NCI-H2171 (cell line): ENCODE measurements around the gene ORAI3.

Source experiments
- DNase-seq: peaks from one replicate; lab custom pipeline; 2025; lab: John Stamatoyannopoulos, UW

The ORAI3 gene

GRCh38 chr16:30947859-30948666, 805 bp upstream of the ORAI3 start:
- DNase-seq: peak; percentile 53

DNA sequence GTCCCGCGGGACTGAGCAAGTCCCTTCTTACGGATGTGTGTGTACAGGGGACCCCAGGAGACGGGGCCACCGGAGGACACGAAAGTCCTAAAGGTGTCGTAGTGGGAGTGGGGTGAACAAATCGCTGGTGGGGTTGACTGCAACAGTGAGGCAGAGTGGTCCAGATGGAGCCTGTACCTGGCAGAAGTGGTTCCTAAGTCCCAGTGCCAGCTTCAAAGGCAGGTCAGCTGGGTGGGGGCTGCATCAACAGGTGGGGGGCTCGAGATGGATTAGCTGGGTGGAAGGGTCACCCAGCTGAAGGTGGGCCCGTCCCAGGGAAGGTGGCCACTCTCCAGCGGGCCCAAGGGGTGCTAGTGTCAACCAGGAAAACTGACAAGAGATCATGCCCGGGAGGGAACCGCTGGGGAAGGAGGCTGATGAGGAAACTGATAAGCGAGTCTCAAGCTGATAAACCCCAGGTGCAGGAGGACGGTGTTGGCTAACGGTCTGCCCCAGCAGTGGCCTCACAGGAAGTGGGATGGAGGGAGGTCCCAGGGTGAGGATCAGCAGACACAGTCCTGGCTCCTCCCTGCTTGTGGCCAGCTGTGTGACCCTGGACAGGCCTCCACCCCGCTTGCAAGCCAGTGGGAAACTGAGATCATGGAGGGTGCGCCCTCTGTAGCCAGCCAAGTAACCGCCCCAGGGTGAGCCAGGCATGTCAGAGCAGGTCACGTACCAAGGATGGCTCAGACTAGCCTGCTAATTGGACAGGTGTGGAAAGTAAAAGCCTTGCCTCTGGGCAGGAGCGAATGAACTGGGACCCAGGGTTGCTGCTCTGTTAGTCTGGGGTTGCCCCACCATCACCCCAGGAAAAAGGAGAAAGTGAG, 1.0 kb downstream of the ORAI3 start:
- no peak for DNase-seq

DNA sequence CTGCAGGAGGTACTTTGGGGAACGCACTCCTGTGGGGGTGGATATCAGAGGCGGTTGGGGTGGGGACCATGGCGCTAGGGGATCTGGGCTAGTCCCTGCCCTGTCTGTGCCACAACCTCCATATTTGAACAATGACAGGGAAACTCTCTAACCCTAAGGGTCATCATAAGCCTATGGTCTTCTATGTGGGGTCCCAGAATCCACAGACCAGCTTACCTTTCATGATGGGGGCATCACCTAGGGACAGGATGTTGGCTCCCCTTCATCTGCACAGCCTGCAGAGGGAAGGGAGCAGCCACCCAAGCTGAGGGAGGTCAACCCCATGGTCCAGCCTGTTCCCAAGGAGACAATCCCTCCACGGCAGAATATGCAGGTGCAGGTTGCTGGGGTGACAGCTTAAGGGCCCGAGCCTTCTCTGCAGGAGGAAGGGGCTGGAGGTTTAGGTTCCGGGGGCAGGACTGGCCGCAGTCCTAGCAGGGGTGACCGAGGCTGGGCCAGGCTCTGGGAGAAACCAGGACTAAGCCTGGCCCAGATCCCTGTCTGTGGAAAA, 1.7 kb downstream of the ORAI3 start:
- DNase-seq: no peak

DNA sequence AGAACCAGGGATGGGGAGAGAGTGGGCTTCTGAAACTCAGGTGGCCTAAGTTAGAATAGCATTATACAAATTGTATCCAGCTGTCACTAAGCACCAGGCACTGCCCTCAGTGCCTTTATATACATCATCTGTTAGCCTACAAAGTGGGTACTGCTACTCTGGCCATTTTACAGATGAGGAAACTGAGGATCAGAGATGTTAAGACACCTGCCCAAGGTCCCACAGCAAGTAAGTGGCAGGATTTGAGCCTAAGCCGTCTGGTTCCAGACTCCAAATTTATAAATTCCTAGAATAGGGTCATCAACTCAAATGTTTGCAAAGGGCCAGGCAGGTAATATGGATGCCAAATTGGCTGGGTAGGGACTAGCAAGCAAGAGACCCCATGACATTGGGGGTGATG, 2.3 kb downstream of the ORAI3 start:
- DNase-seq: no peak

DNA sequence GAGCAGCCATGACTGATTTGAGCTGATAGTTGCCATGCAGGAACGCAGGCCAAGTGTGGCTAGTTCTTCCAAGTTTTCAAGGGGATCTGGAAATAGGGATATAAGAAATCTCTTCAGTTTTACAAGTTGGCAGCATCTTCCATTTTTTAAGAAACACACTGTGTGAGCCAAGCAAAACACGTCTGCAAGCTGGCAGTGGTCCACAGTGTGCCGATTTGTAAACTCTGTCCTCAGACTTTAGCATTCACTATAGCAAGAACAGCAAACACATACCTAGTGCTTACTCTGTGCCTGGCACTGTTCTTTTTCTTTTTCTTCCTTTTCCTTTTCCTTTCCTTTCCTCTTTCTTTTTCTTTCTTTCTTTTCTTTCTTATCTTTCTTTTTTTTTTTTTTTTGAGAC, 2.9 kb downstream of the ORAI3 start:
- no peak for DNase-seq

DNA sequence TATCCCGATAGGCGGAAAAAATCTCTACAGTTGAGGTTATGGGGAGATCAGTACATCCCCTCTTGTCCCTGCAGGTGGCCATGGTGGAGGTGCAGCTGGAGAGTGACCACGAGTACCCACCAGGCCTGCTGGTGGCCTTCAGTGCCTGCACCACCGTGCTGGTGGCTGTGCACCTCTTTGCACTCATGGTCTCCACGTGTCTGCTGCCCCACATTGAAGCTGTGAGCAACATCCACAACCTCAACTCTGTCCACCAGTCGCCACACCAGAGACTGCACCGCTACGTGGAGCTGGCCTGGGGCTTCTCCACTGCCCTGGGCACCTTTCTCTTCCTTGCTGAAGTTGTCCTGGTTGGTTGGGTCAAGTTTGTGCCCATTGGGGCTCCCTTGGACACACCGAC, 4.2 kb downstream of the ORAI3 start:
- no peak for DNase-seq

DNA sequence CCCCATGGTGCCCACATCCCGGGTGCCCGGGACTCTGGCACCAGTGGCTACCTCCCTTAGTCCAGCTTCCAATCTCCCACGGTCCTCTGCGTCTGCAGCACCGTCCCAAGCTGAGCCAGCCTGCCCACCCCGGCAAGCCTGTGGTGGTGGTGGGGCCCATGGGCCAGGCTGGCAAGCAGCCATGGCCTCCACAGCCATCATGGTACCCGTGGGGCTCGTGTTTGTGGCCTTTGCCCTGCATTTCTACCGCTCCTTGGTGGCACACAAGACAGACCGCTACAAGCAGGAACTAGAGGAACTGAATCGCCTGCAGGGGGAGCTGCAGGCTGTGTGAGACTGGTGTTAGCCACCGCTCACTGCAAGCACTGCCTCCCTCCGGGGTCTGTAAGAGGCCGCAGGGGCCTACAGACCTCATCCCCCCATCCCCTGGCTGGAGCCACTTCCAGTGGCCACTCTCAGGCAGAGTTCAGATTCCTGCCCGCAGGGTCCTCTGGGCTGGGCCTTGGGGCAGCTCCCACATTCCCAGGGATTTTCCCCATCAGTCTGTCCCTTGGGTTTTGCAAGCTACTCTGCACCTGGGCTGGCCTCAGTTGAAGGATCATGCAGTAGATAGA, 4.8 kb downstream of the ORAI3 start:
- peak; percentile 32 for DNase-seq

GRCh38 chr16:30954993-30955392, 6.1 kb downstream of the ORAI3 start:
- no peak for DNase-seq

- peak; percentile 83 for DNase-seq
These were observed 8.0 kb downstream of the ORAI3 start for GRCh38 chr16:30956601-30957455.

DNA sequence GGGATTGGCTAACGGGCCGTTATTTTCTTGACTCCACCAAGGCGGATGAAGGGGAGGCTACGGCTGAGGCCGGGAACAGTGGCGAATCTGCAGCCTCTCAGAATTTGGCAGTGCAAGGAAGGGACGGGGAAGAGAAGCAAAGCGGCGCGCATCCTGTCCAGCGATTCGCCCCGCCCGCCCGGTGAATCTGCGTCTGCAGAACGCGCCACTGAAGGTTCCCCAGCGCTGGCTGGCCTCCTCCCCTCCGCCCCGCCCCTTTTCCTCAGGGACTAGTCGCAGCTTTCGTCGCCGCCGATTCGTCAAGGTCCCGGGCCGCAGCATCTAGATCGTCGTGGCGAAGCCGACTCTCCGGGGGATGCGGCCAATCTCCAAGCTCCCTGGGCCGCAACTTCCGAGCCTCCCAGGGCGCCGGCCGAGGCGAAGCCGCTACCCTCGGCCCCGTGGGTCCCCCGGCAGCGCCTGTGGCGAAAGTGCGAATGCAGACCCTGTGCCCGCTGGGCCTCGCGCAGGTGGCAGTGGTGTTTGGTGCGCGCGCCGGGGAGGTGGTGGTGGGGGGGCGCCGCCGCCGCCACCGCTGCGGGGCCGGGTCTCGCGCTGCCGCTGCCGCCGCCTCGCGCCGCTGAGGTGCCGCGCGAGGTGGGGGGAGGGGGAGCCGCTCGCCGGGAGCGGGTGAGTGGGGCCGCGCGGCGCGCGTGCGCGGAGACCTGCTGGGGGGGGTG, 8.7 kb downstream of the ORAI3 start, which contains the start of gene SETD1A:
Gene SETD1A, plus strand, starts transcription at position 299 of the 719 bp plus-strand sequence. CDS start 978 bp downstream, outside the sequence.
- DNase-seq: peak; percentile 97

GRCh38 chr16:30958175-30959079, 9.6 kb downstream of the ORAI3 start:
- no peak for DNase-seq

DNA sequence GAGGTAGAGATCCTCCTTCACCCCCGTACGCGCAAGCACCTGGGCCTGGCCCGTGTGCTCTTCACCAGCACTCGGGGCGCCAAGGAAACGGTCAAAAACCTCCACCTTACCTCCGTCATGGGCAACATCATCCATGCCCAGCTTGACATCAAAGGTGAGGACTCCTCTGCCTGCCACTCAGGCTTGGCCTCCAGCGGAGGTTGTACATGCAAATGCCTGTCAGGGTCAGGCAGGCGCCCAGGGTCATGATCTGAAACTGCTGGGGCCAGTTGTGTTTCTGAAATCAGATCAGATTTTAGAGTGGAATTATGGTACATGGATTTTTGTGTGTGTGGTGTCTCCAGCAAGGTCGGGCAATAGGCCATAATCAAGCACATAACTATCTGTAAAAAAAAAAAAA, 12.5 kb downstream of the ORAI3 start:
- DNase-seq: no peak

- DNase-seq: no peak
These were observed 15.2 kb downstream of the ORAI3 start for GRCh38 chr16:30963925-30964511.

GRCh38 chr16:30964574-30965226, 15.8 kb downstream of the ORAI3 start:
- no peak for DNase-seq

DNA sequence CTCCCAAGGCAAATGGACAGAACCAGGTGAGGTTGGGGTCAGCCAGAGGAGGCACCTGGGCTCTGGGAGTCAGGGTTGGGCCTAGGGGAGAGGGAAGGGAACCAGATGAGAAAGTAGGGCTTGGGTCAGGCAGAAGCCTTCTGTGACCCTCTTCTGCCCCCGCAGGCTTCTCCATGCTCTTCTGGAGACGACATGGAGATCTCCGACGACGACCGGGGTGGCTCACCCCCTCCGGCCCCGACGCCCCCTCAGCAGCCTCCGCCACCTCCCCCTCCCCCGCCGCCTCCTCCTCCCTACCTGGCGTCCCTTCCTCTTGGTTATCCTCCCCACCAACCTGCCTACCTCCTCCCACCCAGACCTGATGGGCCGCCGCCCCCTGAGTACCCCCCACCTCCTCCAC, 16.6 kb downstream of the ORAI3 start:
- no peak for DNase-seq

DNA sequence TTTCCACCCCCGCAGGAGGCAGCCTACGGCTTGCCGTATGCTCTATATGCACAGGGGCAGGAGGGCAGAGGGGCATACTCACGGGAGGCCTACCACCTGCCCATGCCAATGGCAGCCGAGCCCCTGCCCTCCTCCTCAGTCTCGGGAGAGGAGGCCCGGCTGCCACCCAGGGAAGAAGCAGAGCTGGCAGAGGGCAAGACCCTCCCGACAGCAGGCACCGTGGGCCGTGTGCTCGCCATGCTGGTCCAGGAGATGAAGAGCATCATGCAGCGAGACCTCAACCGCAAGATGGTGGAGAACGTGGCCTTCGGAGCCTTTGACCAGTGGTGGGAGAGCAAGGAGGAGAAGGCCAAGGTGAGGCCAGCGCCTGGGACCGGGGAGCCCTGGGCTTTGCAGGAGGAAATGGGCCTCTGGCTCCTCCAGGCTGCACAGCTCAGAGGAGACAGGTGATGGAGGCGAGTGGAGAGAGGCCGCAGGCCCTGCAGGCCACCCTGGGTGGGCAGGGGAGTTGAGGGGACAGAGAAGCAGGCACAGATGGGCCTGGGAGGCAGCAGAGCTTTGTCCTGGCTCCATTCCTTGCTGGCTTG, 17.3 kb downstream of the ORAI3 start:
- DNase-seq: no peak

DNA sequence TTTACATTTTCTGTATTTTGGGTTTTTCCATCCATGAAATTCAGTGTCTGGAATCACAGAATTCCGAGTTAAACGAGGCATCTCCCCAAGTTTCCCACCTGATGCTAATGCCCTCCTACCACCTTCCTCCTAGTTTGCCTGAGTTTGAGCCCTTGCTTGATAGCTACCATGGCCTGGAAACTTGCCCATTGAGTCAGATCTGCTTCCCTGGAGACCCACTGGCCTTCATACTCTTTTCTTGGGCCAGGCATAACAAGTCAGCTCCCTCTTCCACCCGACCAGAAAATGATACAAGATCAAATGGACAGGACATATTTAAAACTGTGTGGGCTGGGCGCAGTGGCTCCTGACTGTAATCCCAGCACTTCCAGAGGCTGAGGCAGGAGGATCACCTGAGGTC, 18.9 kb downstream of the ORAI3 start:
- no peak for DNase-seq

- no peak for DNase-seq
These were observed 20.5 kb downstream of the ORAI3 start for GRCh38 chr16:30969246-30969842.
